Measurements from ENCODE around the gene GATAD2A. TPM values are rescaled to one million over a fixed set of nuclear protein-coding genes. Genes with fewer than 3 reads are reported as not detected.

GATAD2A gene
- total and polyA plus RNA-seq, 2 of the 8 experiments (the other 6 are each of a cell fraction or from before 2014, with no cell fraction given) = 38.4 to 205 TPM

DNA sequence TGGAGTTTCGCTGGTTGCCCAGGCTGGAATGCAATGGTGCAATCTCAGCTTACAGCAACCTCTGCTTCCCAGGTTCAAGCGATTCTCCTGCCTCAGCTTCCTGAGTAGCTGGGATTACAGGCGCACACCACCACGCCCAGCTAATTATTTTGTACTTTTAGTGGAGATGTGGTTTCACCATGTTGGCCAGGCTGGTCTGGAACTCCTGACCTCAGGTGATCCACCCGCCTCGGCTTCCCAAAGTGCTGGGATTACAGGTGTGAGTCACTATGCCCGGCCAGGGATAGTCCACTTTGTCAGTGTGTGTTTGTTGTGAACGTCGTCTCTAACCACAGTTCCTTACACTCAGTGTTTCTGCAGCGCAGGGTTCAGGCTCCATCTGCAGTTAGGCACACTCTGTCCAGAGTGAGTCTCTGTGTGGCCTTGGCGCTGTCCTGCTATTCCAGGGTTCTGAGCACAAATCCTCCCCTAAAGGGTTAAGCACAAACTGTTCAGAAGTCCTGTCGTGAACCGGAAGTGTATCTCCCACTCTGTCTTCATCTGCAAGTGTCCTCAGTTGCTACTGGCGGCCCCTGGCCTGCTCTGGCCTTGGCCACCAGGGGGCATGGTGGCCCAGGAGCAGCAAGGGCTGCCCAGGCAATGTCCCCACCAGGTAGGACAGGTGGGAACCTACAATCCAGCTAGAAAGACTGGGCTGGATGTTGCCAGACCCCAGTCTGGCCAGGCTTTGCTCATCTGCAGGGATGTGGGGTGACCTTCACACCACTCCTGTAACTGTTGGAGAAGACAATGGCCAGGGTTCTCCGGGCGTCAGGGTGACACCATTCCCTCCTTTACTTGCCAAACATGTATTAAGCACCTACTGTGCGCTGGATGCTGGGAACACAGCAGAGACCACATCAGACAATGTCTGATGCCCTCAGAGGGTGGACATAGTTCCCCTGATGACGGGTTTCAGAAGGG lies 38.8 kb upstream of the GATAD2A start (continued):
- TF ChIP-seq CTBP2 (IDR thresholded peaks at IDR 0.05; ENCODE audit: borderline replicate concordance, insufficient read depth, insufficient read length, low read length) = no peak
- TF ChIP-seq CBX8 (IDR thresholded peaks at IDR 0.05; ENCODE audit: borderline replicate concordance, low read depth, low read length) = no peak
- TF ChIP-seq KDM4A (IDR thresholded peaks at IDR 0.05; ENCODE audit: low read depth, low read length, severe bottlenecking) = no peak
- TF ChIP-seq ATF3 (IDR thresholded peaks at IDR 0.05; ENCODE audit: insufficient read depth, low read depth, low read length) = no peak
- no peak for TF ChIP-seq RNF2 (IDR thresholded peaks at IDR 0.05; ENCODE audit: borderline replicate concordance, low read depth, low read length, missing control alignments, poor library complexity, severe bottlenecking)
- TF ChIP-seq, protein P1, sequence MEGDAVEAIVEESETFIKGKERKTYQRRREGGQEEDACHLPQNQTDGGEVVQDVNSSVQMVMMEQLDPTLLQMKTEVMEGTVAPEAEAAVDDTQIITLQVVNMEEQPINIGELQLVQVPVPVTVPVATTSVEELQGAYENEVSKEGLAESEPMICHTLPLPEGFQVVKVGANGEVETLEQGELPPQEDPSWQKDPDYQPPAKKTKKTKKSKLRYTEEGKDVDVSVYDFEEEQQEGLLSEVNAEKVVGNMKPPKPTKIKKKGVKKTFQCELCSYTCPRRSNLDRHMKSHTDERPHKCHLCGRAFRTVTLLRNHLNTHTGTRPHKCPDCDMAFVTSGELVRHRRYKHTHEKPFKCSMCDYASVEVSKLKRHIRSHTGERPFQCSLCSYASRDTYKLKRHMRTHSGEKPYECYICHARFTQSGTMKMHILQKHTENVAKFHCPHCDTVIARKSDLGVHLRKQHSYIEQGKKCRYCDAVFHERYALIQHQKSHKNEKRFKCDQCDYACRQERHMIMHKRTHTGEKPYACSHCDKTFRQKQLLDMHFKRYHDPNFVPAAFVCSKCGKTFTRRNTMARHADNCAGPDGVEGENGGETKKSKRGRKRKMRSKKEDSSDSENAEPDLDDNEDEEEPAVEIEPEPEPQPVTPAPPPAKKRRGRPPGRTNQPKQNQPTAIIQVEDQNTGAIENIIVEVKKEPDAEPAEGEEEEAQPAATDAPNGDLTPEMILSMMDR (IDR thresholded peaks at IDR 0.05; ENCODE audit: control extremely low read depth in 1 of 3, insufficient read depth in 1 of 3, low read depth in 1 of 3, low read length in 3 of 3) = peak; percentile 95 to 97 (median 96)
- TF ChIP-seq CREB1 (IDR thresholded peaks at IDR 0.05) = no peak
- peak; percentile 93 to 94 for TF ChIP-seq RAD21 (IDR thresholded peaks at IDR 0.05 in 1 of 2, conservative IDR thresholded peaks at IDR 0.05 in 1 of 2; ENCODE audit: low read depth in 2 of 2, low read length in 2 of 2)
- TF ChIP-seq EP300 (IDR thresholded peaks at IDR 0.05; ENCODE audit: borderline replicate concordance in 1 of 2, low read depth in 2 of 2, low read length in 2 of 2) = no peak
- TF ChIP-seq BCL11A (IDR thresholded peaks at IDR 0.05; ENCODE audit: low read depth in 2 of 2, low read length in 2 of 2) = no peak
- no peak; the same call in 1 of the 2 replicates for TF ChIP-seq EGR1 (IDR thresholded peaks at IDR 0.05; ENCODE audit: borderline replicate concordance, low read depth, low read length)
- TF ChIP-seq TCF12 (IDR thresholded peaks at IDR 0.05; ENCODE audit: low read depth, low read length) = 0 out of 2 replicates have a peak, but pooled peaks have one; percentile 29
- TF ChIP-seq FOSL1 (IDR thresholded peaks at IDR 0.05; ENCODE audit: insufficient read depth, low read depth, low read length) = no peak
- no peak for TF ChIP-seq ZNF274 (IDR thresholded peaks at IDR 0.05; ENCODE audit: borderline replicate concordance, extremely low read depth, low read length)
- peak; percentile 27; the same call in 1 of the 2 replicates for TF ChIP-seq JUND (IDR thresholded peaks at IDR 0.05; ENCODE audit: low read length)
- peak; percentile 84; the same call in 1 of the 2 replicates for TF ChIP-seq GABPA (IDR thresholded peaks at IDR 0.05; ENCODE audit: borderline replicate concordance, insufficient read depth, low read length)

All from H1 (cell line).